GM21381 (cell line): ENCODE data around the gene CALN1.
"Not testable (repeated sequence)": the region's sequence is repeated elsewhere in the genome, so short reads cannot be mapped to it uniquely, and the experiment has no call there.

Source experiments
- ATAC-seq: cut with Tn5 transposase; IDR thresholded peaks from one replicate; pipeline ENCODE4 v1.9.1; 2021; ENCODE audit warnings: mild to moderate bottlenecking, moderate library complexity; ENCODE audit not compliant: unreplicated experiment

The CALN1 gene

DNA sequence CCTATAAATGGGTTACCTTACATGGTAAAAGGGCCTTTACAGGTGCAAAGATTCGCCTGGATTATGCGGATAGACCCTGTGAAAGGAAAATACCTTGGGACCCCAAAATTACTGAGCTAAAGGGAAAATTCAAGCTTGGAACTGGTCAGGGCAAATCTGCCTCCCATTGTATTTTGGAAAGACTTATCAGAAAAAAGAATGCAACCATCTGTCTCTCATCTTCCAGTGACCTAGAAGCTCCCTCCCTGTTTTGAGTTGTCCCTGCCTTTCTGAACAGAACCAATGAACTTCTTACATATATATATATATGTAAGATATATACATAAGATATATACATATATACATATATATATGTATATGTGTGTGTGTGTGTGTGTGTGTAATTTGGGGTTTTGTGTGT is 583.8 kb downstream of the CALN1 start:
- ATAC-seq, result no peak

DNA sequence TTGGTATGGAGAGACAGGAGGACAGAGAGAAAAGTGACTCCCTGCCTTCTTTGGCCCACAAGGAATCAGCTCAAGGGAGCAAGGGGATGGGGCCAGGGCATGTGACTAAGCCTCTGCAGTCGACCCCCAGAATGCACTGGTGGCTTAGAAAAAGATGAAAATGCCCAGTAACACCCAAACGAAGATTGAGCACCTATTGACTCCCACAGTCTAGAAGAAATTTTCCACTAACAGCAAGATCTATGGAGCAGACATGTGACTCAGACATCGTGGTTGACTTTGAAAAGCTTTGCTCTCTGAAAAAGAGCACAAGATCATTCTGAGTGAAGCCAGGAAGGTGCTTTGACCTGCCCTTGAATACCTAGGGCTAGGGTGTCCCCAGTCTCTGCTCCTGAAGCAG is 586.0 kb downstream of the CALN1 start:
- ATAC-seq, result no peak

DNA sequence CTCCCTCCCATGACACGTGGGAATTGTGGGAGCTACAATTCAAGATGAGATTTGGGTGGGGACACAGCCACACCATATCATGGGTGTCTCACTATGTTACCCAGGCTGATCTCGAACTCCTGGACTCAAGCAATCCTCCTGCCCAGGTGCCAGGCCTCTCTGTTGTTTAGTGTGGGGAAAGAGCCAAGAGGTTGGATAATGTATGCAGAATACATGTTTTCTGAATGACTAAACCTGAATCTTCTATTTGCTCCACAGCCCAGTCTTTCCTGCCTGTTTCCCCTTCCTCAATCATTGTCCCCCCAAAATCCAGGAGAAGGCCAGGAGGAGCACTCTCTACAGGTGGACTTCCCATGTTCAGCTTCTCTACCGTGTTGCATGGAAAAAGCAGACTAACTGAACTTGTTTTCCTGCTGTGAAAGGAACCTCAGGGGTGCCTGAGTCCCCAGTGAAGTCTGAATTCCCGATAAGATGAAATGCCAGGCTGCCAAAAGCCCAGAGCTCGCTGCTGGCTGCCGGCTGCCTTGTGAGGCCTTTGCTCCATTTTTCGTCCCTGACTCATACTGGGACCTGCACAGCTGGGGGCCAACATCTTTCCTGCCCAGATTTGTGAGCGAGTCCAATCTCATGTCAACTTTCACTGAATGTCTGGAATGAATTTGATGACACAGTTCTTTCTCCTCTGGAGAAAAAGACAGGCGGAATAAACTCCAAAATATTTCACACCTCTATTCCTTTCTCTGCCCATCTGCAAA is 588.0 kb downstream of the CALN1 start:
- ATAC-seq, result no peak

DNA sequence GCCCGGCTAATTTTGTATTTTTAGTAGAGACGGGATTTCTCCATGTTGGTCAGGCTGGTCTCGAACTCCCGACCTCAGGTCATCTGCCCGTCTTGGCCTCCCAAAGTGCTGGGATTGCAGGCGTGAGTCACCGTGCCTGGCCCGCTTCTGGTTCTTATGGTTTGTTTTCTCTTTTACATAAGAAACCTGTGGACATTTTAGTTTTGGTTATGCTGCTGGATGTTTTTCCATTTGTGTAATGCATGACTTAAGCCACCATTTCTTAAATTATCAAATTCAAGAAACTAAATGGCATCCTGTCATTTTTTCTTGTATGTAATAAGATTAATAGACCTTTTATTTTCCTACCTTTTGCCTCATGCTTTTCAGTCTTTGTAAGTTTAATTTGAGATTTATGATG is 589.7 kb downstream of the CALN1 start:
- ATAC-seq, result not testable (repeated sequence)

DNA sequence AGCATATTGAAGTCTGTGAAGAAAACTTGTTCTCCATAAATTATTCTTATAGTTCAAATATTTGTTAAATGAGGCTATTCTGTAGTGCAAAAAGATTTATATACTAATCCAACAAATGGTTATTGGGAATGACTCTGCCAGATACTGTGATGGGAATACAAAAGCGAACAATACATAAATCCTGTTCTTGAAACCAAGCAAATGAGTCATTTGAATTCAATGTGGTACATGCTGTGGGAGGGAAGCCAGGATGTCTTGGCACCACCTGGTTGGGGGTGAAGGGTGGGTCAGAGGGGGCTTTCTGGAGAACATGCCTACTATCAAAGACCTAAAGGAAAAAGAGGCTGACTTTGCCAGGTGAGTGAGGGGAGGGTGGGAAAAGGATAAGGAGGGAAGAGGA is 594.2 kb downstream of the CALN1 start:
- ATAC-seq, result no peak

DNA sequence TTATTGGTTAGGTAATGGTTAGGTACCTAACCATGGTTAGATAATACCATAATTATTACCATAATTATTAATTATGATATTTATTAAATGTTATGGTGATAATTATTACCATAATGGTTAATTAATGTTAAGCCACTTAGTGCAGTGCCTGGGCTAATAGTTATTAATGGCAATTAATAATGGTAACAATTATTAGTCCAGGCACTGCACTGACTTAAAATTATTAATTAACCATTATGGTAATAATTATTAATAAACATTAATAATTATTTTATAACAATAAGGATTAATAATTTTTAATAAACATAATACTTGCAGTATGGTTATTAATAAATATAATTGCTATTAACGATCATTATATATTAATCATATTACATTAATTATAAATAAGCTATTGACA is 604.0 kb downstream of the CALN1 start:
- no peak for ATAC-seq

DNA sequence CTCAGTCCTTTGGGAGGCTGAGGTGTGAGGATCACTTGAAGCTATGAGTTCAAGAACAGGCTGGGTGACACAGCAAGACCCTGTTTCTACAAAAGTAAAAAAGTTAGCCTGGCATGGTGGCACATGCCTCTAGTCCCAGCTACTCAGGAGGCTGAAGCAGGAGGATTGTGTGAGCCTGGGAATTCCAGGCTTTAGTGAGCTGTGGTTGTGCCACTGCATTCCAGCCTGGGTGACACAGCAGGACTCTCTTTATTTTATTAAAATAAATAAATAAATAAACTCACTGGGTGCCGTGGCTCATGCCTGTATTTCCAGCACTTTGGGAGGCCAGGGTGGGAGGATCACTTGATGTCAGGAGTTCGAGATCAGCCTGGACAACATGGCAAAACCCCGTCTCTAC is 607.9 kb downstream of the CALN1 start:
- no peak for ATAC-seq

DNA sequence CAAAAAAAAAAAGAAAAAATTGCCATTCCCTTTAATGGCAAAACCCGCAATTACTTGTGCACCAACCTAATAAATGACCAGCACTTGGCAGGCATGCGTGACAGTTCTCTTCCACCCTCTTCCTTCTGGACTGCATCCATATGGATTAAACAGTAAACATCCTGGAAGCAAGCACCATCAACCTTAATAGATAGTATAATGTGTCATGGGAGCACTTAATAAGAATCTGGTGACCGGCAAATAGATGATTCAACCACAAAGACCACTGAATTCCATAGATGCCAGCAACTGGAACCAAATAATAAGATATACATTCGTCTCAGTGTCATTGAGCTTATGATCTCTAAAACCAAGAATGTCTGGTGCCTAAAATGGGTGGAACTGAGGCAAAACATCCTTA is 610.2 kb downstream of the CALN1 start:
- no peak for ATAC-seq

DNA sequence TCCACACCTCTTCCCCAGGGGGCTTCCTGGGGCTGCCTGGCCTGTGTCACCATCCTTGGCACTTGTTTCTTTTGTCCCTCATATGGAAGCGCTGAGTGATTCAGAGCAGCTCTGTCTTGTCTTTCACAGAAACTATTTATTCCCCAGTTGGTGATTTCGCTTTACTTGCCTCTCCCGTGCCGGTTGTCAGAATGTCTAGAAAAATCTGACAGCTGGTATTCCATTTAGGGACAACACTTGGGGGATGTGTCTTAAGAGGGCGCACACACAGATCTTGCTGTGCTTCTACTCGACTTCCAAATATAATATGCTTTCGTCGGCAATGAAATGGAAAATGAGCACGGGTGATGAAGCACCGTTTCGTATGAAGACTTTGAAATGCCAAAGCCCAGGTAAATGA is 611.8 kb downstream of the CALN1 start:
- ATAC-seq, result no peak

DNA sequence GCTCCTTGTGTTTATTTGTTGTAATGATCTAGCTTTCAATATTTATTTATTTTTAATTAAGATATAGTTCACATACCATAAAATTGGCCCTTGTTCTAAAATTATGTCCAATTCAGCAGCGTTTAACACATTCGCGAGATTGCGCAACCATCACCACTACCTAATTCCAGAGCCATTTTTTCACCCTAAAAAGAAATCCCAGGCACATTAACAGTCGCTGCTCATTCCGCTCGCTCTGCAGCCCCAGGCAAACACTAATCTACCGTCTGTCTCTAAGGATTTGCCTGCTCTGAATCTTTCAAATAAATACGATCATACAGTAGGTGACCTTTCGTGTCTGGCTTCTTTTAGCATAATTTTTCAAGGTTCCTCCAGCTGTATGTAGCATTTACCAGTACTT is 616.7 kb downstream of the CALN1 start:
- ATAC-seq, result no peak

DNA sequence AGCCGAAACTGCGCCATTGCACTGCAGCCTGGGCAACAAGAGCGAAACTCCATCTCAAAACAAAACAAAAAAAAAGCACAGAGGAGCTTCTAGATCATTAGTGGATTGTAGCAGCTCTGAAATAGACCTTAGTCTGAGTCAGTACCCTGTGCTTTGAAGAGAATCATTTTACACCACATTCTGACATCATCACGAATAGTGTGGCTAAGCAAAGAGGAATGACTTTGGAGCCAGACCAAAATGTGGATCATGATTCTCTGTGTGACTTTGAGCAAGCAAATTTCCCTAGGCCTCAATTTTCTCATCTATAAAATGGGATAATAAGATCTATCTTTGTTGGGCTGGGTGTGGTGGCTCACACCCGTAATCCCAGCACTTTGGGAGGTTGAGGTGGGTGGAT is 618.9 kb downstream of the CALN1 start:
- ATAC-seq, result no peak

DNA sequence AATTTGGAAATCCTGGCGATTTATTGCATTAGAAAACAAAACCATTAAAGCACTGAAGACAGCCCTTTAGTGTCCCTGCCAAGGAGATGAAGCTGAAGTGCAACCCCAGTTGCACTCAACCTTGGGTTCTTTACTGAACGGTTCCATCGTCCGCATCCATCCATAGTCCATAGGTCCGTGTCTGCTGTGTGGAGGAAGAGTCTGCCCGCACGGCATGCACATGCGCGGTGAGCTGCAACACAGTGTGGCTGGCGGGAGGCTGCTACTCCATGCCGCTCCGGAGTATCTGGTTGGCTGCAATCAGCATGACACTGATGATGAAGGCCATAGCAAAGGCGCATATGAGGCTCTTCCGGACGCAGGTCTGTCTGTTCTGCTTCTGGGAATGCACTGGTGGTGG is 624.6 kb downstream of the CALN1 start:
- ATAC-seq, result no peak

DNA sequence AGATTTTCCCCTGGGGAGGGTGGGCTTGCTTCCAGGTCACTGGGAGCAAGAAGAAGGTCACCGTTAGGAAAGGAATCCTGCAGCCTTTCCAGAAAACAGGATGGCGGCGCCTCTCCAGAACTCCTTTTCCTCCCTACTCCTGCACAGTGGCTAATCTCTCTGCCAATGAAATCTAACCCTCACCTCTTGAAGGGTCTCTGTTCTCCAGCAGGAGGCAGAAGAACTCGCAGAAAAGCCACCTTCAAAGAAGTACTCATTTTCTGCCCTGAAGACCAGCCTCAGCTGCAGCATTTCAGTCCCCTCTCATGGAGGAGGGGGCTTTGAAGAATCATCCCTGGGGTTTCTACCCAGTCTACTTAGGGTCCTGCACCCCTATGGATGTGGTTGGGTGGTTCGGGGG is 626.9 kb downstream of the CALN1 start:
- ATAC-seq, result no peak

DNA sequence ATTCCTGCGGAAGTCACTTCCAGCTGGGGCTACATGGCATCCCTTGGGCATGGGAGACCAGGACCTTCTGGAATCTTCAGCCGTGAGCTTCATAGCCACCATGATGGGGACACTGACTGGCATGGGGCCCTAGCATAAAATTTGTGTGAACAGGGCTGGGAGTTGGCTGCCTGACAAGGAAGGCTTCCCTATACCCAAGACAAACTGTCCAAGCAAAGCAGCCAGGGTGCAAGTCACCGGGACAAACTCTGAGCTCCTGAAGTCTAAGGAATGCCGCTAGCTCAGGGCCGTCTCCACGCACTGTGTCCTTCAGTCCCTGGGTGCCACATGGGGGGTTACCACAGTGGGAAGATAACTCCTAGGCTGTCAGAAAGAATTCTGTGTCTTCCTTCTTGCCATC is 627.4 kb downstream of the CALN1 start:
- no peak for ATAC-seq

DNA sequence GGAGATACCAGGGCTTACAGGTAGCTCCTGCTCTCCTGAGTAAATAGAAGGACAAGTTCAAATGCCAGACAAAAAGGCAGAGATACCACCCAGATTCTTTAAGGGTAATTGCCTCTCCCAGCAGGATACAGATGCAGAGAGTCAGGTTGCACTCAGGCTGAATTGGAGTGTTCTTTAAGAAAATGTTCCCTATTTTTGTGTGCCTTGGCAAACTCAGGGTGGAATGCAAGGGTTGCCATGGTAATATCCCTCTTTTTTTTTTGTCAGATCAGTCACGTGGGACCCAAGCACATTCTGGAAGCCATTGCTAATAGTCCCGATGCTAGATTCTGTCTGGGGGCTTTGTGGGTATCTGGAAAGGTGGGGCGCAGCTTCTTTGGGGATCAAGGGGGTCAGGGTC is 628.0 kb downstream of the CALN1 start:
- ATAC-seq, result no peak

DNA sequence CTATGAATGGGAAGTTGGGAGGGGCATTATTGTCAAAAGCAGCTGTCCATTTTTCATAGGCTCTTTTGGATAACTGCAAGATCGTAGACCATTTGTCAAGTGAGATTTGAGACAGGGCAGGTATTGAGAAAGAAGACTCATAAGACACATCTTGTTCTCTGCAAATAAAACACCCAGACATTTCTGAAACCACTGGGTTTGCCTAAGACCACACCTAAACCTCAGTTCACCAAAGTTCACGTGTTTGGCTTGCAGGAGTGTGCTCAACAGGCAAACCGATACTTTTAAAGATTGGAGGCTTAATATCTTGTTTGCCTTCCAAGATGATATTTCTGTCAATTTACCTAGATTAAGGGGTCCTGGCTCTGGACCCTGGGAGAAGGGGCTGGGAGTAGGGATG is 628.4 kb downstream of the CALN1 start:
- ATAC-seq, result no peak

DNA sequence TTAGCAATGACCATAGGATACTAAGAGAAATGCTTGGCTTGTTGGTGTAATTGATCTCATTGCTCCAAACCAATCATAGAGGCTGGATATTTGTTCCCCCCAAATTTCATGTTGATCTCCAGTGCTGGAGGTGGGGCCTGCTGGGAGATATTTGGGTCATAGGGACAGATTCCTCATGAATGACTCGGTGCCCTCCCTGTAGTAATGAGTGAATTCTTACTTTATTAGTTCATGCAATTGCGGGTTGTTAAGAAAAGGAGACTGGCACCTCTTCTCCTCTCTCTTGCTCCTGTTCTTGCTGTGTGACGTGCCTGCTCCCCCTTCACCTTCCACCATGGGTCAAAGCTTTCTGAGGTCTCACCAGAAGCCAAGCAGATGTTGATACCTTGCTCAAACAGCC is 630.1 kb downstream of the CALN1 start:
- ATAC-seq, result no peak

DNA sequence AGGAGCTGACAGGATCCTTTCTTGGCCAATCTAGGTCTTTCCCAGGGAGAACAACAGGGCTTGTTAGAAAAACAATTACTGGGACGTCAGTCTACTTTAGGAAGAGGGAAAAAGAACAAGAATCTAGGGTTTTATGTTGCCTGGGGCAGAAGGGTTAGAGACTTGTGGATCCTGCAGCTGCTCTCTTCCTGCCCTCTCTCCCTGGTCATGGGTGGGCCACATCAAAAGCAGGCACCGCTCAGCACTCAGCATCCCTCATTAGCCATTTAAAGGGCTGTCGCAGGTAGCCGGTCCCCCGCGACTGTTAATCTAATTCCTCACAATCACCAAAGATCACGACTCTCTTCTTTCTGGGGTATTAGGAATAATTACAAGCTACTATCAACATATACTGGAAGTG is 631.9 kb downstream of the CALN1 start:
- no peak for ATAC-seq

DNA sequence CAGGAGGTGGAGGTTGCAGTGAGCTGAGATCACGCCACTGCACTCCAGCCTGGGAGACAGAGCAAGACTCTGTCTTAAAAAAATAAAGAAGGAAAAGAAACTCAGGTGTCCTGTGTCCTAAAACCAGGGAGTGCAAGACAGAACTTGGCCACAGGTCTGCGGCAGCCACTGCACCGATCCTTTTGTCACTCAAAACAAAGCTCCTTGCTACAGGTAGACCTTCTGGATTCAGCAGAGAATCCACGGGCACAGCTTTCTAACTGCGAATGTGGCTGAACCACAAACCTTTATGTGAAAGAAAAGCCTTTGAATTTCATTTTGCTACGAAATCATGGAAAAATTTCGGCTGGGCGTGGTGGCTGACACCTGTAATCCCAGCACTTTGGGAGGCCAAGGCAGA is 634.9 kb downstream of the CALN1 start:
- ATAC-seq, result no peak

DNA sequence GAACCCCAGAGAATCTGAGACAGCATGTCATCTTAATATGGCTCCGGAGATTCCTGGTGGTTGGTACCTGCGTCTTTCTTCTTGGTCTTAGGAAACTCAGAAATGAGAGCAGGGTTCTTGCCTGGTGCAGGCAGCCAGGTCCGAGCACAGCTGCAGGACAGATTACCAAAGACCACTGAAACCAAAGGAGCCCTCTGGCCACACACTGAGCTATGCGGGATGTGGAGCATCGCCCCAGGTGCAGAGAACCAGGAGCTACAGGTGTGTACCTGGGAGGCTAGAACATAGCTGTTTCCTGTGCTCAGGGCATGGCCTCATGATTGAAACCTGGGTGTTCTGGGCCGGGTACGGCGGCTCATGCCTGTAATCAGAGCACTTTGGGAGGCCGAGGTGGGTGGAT is 635.4 kb downstream of the CALN1 start:
- no peak for ATAC-seq

DNA sequence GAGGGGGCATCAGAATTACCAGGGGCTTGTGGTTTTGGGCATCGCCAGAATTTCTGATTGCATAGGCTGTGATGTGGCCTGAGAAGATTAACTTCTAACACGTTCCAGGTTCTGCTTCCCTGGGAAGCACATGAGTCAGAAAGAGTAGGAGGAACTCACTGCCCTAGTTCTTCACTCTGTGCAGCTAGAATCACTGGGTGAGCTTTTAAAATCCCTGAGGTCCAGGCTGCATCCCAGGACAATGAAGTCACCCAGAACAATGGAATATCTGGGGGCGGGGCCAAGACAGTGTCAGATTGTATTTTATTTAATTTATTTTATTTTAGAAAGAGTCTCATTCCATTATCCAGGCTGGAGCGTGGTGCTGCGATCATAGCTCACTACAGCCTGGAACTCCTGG is 636.5 kb downstream of the CALN1 start:
- ATAC-seq, result no peak

DNA sequence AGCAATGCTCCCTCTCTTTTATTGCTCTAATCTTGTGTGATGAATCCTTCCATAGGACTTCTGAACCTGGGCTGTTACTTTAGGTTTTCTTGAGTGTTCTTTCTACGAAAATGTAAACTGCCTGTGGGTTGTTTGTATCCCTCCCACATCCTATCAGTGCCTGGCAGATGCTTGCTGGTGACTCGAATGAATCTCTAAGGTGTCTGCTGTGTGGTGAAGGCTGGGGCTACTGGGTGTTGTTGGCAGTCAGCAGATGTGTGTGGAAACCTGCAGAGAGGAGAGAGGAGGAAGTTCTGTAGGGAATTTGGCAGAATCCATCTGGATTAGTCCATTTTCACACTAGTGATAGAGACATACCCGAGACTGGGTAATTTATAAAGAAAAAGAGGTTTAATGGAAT is 639.4 kb downstream of the CALN1 start:
- no peak for ATAC-seq

DNA sequence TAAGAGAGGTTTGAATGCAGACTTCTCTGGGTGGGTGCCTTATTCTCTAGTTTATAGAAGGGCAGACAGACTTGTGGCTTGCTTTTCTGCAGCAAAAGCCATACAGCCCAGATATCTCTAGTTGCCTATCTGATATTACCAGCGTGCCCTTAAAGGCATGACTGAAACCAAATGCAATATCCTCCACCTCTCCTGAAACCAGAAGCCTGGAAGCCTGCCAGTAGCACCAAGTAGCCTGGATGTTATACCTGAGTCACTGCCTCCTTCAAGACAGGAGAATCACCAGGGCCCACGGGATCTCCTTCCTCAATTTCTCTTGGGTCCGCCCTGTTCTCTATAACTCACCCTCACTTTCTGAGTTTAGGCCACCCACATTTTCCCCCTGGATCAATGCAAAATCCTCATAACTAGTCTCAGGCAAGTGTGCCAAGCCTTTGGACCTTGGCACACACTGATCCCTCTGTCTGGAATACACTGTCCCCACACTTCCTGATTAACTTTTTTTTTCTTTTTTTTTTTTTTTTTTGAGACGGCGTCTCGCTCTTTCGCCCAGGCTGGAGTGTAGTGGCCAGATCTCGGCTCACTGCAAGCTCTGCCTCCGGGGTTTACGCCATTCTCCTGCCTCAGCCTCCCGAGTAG is 641.8 kb downstream of the CALN1 start:
- ATAC-seq, result no peak
